ENCODE measurements around the gene FXYD1.

- TF ChIP-seq CTCF (IDR thresholded peaks at IDR 0.05) (no peak), SIN3A (IDR thresholded peaks at IDR 0.05; ENCODE audit: borderline replicate concordance, insufficient read depth, low read depth, low read length) (no peak), POLR2AphosphoS5 (IDR thresholded peaks at IDR 0.05; ENCODE audit: low read depth, low read length) (no peak), TCF7L2 (IDR thresholded peaks at IDR 0.05; ENCODE audit: low read depth, low read length) (no peak), REST (IDR thresholded peaks at IDR 0.05; ENCODE audit: insufficient read depth in 1 of 2, low read depth in 2 of 2, low read length in 1 of 2) (no peak)
Measured at GRCh38 chr19:35184884-35185283, 46.3 kb downstream of the FXYD1 start.

Data from Panc1 (cell line).